Right lobe of liver (tissue), 6 donors: Measurements from ENCODE around the gene PINK1. TPM values are rescaled to one million over a fixed set of nuclear protein-coding genes. Genes with fewer than 3 reads are reported as not detected.

ENCODE experiments used
- ATAC-seq, 4 donors: fragments of 200-7000 bp; cut with Tn5 transposase; one replicate each; pipeline ENCODE4 v1.9.1; 2020; ENCODE audit warnings: mild to moderate bottlenecking in 4 of 4, moderate library complexity in 4 of 4
- DNase-seq, 3 donors: peaks; one replicate each; pipeline ENCODE4 v3.0.0-alpha.2; 2020
- H3K27ac ChIP-seq, 3 donors: fragments of 200-600 bp; one replicate each; pipeline ENCODE4 v1.8.0; 2022
- H3K27me3 ChIP-seq, 2 donors: fragments of 200-600 bp; one replicate each; pipeline ENCODE4 v1.8.0; 2022
- H3K36me3 ChIP-seq, 4 donors: fragments of 200-600 bp; sonication (generic) in 1 of 4; one replicate each; pipeline versions ENCODE4 v1.5.1 to v1.8.0; 2017 to 2022; ENCODE audit warnings: control low read depth in 1 of 4
- H3K4me1 ChIP-seq, 4 donors: fragments of 200-600 bp; sonication (generic) in 1 of 4; one replicate each; pipeline versions ENCODE4 v1.5.1 to v1.8.0; 2017 to 2022; ENCODE audit warnings: control low read depth in 1 of 4
- H3K4me3 ChIP-seq, 3 donors: fragments of 200-600 bp; one replicate each; pipeline ENCODE4 v1.8.0; 2022
- H3K9me3 ChIP-seq, 4 donors: fragments of 200-600 bp; sonication (generic) in 1 of 4; one replicate each; pipeline versions ENCODE4 v1.5.1 to v1.8.0; 2017 to 2022; ENCODE audit warnings: control low read depth in 1 of 4
- POLR2A ChIP-seq: fragments of 450-650 bp; IDR thresholded peaks from one replicate; pipeline ENCODE4 v1.6.1; 2017; ENCODE audit warnings: antibody characterized with exemption, mild to moderate bottlenecking
- WGBS: methylation state at CpG from one replicate; pipeline ENCODE4 v1.1.6; 2018; ENCODE audit warnings: low coverage, low lambda C conversion rate; ENCODE audit not compliant: insufficient coverage; ENCODE audit errors: missing lambda C conversion rate; 5-methylcytosine and 5-hydroxymethylcytosine counted together
- intact Hi-C, 2 donors: fragments of 100-400 bp; cut with DNase I; formaldehyde crosslinking; loops; one replicate each; pipeline versions ENCODE4 v1.11.2 to v1.14.1; 2022
- total RNA-seq, 6 experiments: library from RNA; depleted of rRNA in 2 of 6; stranded (reverse); fragments of >200 nt in 2 of 6; fragmentation: NEBNext Ultra II Directional in 3 of 6; extraction: Animal tissue kit (Norgen Biotek cat#: 25700) in 3 of 6; gene quantifications; one replicate each; pipeline versions ENCODE4 v1.1.0 to v1.2.4, GENCODE V29; 2016 to 2023
- TF ChIP-seq, protein P1 (sequence below), 4 donors: fragments of 200-600 bp in 3 of 4; fragments of 450-650 bp in 1 of 4; IDR thresholded peaks; one replicate each; pipeline versions ENCODE4 v1.5.1 to v1.8.0; 2016 to 2022; ENCODE audit warnings: antibody characterized with exemption in 4 of 4, mild to moderate bottlenecking in 2 of 4
- donor health status: DM: no; HTN: yes; CAD: no.
- donor health status: DM: no; HTN: no; CAD: no.
- donor health status: DM: no; HTN: no; CAD: no.
- donor health status: DM: no; HTN: yes; CAD: no.
- donor health status: DM: no; HTN: yes; CAD: no.

Gene PINK1
- total RNA-seq, 6 experiments from 2014 or later = 67.3 to 94.1 (median 83.0) TPM

DNA sequence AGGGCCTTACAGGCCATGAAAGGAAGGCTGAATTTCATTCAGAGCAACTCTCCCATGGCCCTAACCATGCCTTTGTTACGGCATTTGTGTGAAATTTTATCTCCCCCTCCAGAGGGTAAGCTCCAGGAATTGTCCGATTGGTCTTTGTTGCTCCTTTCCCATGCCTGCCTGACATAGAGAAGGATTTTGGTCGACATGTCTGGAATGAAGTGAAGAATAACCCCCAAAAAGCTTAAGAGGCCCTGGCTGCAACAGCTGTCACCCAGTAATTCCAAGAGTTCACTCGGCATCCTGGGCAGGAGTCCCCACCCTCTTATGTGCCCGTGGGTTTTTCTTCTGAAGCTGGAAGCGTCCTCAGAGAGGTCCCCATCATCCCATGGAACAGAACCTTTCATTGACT, 23.7 kb upstream of the PINK1 start:
- intact Hi-C loops = no loop called here
- ATAC-seq = no peak
- 92% methylated on average over 5 of the region's 6 CpGs for WGBS
- Histone ChIP-seq H3K27ac (no peak overlapping the region), H3K27me3 (no peaks in the 10 kb centered on the region), H3K4me1 (peaks cover 0 to 36% (median 17%) of the 10 kb centered on the region in 4 donors), H3K4me3 (no peak overlapping the region), H3K9me3 (no peaks in the 10 kb centered on the region), H3K36me3 (peaks cover 0 to 19% (median 4%) of the 10 kb centered on the region in 4 donors)
- DNase-seq = no peak
- no peak for TF ChIP-seq POLR2A
- TF ChIP-seq, protein P1, sequence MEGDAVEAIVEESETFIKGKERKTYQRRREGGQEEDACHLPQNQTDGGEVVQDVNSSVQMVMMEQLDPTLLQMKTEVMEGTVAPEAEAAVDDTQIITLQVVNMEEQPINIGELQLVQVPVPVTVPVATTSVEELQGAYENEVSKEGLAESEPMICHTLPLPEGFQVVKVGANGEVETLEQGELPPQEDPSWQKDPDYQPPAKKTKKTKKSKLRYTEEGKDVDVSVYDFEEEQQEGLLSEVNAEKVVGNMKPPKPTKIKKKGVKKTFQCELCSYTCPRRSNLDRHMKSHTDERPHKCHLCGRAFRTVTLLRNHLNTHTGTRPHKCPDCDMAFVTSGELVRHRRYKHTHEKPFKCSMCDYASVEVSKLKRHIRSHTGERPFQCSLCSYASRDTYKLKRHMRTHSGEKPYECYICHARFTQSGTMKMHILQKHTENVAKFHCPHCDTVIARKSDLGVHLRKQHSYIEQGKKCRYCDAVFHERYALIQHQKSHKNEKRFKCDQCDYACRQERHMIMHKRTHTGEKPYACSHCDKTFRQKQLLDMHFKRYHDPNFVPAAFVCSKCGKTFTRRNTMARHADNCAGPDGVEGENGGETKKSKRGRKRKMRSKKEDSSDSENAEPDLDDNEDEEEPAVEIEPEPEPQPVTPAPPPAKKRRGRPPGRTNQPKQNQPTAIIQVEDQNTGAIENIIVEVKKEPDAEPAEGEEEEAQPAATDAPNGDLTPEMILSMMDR (IDR thresholded peaks at IDR 0.05) = no peak

DNA sequence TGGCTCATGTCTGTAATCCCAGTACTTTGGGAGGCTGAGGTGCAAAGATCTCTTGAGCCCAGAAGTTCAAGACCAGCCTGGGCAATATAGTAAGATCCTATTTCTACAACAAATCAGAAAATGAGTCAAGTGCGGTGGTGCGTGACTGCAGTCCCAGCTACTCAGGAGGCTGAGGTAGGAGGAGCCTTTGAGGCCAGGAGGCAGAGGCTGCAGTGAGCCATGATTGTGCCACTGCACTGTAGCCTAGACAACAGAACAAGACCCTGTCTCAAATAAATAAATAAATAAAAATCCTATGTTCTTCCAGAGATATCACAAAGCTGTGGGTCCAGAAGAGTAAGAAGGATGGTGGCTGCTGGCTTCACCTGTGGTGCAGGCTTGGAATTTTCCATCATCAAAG, 22.3 kb upstream of the PINK1 start:
- Histone ChIP-seq H3K4me1 (peaks cover 0 to 39% (median 13%) of the 10 kb centered on the region in 4 donors), H3K4me3 (no peak overlapping the region), H3K27me3 (no peaks in the 10 kb centered on the region), H3K9me3 (no peaks in the 10 kb centered on the region), H3K36me3 (peaks cover 0 to 19% (median 4%) of the 10 kb centered on the region in 4 donors), H3K27ac (no peak overlapping the region)
- intact Hi-C loops = no loop called here
- TF ChIP-seq POLR2A = no peak
- TF ChIP-seq, protein P1 (IDR thresholded peaks at IDR 0.05) = no peak
- WGBS = 89% methylated on average over 2 of the region's 2 CpGs
- DNase-seq (no peak), ATAC-seq (no peak)

DNA sequence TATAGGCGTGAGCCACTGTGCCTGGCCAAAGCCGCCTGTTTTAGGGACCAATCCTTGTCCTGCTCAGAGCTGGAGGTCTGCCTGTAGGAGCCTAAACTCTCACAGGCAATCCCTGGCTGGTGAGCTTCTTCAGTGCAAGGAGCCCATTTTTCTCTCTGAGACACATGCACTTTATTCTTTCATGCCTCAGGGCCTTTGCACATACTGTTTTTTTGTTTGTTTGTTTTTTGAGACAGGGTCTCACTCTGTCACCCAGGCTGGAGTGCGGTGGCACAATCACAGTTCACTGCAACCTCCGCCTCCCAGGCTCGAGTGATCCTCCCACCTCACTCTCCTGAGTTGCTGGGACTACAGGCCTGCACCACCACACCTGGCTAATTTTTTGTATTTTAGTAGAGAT, 21.6 kb upstream of the PINK1 start:
- 86% methylated on average over 3 of the region's 5 CpGs for WGBS
- no peak for TF ChIP-seq POLR2A
- TF ChIP-seq, protein P1 (IDR thresholded peaks at IDR 0.05) = no peak

DNA sequence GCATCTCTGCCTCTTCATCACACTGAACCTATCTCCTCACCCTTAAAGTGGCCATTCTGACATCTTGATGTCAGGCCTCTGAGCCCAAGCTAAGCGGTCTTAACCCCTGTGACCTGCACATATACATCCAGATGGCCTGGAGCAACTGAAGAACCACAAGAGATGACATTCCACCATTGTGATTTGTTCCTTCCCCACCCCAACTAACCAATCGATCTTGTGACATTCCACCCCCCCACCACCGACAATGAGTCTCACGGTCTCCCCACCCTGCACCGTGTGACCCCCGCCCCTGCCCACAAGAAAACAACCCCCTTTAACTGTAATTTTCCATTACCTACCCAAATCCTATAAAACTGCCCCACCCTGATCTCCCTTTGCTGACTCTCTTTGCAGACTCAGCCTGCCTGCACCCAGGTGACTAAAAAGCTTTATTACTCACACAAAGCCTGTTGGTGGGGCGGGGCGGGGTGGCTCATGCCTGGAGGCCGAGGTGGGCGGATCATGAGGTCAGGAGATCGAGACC, 21.0 kb upstream of the PINK1 start:
- ATAC-seq (no peak), DNase-seq (no peak)
- intact Hi-C loops = no loop called here
- WGBS = 80% methylated on average over 10 of the region's 11 CpGs
- no peaks in the 10 kb centered on the region for H3K9me3 ChIP-seq
- H3K4me3 ChIP-seq = no peak overlapping the region
- H3K4me1 ChIP-seq = peaks cover 0 to 34% (median 8%) of the 10 kb centered on the region in 4 donors
- peaks cover 0 to 19% (median 4%) of the 10 kb centered on the region in 4 donors for H3K36me3 ChIP-seq
- no peaks in the 10 kb centered on the region for H3K27me3 ChIP-seq
- peak overlapping the region in 2 of 3 donors; percentile 72 to 94 for H3K27ac ChIP-seq
- TF ChIP-seq, protein P1 (IDR thresholded peaks at IDR 0.05) = no peak
- TF ChIP-seq POLR2A = no peak

More for the DNA sequence above, 21.6 kb upstream of the PINK1 start:
- Histone ChIP-seq H3K4me3 (no peak overlapping the region), H3K4me1 (peaks cover 0 to 38% (median 10%) of the 10 kb centered on the region in 4 donors), H3K27ac (no peak overlapping the region), H3K9me3 (no peaks in the 10 kb centered on the region), H3K36me3 (peaks cover 0 to 19% (median 4%) of the 10 kb centered on the region in 4 donors), H3K27me3 (no peaks in the 10 kb centered on the region)
- intact Hi-C loops = no loop called here
- no peak for DNase-seq
- ATAC-seq = no peak
